HEK293 (cell line): ENCODE results near the gene SAXO1.

Source experiments
- CTCF ChIA-PET: fragments of 350-600 bp; formaldehyde crosslinking; extraction: SDS; loops from one replicate; lab custom pipeline; 2021; ENCODE audit warnings: antibody characterized with exemption; lab: Yijun Ruan, JAX
- POLR2A ChIA-PET: fragments of 300-600 bp; formaldehyde crosslinking; extraction: SDS; loops from one replicate; lab custom pipeline; 2020; ENCODE audit warnings: antibody characterized with exemption, inconsistent platforms; lab: Yijun Ruan, JAX
- H3K27ac ChIP-seq: fragments of 200-500 bp; sonication (Bioruptor generic); 2 replicates; pipeline ENCODE4 v1.5.1; 2014; ENCODE audit warnings: low read depth, low read length, control low read depth, inconsistent platforms; ENCODE audit errors: extremely low read depth
- H3K36me3 ChIP-seq, 2 experiments: fragments of 200-500 bp in 1 of 2; sonication (Bioruptor generic) in 1 of 2; 1 replicate in 1 of 2; 2 replicates in 1 of 2; pipeline ENCODE4 v1.5.1; 2014 to 2017; ENCODE audit warnings: inconsistent platforms in 2 of 2, low read length in 2 of 2; ENCODE audit not compliant: control insufficient read depth in 2 of 2, insufficient read depth in 1 of 2
- H3K4me1 ChIP-seq: fragments of 200-500 bp; sonication (Bioruptor generic); 2 replicates; pipeline ENCODE4 v1.5.1; 2014; ENCODE audit warnings: mild to moderate bottlenecking, low read length, inconsistent platforms; ENCODE audit not compliant: control insufficient read depth, insufficient read depth
- H3K4me3 ChIP-seq: 2 replicates; pipeline ENCODE4 v1.5.1; 2011; ENCODE audit warnings: low read depth, mild to moderate bottlenecking, control low read depth, low read length, moderate library complexity
- H3K9me3 ChIP-seq: fragments of 200-500 bp; sonication (Bioruptor generic); 2 replicates; pipeline ENCODE4 v1.5.1; 2014; ENCODE audit warnings: low read depth, low read length, inconsistent platforms; ENCODE audit not compliant: control insufficient read depth, insufficient read depth
- FEZF1 ChIP-seq: fragments of 450-650 bp; formaldehyde crosslinking; IDR thresholded peaks from 2 replicates; pipeline ENCODE4 v1.5.1; 2016; ENCODE audit warnings: missing biosample characterization, missing genetic modification characterization
- IKZF3 ChIP-seq: fragments of 450-650 bp; IDR thresholded peaks from 2 replicates; pipeline ENCODE4 v1.5.0; 2018; ENCODE audit warnings: missing biosample characterization, mild to moderate bottlenecking, missing genetic modification characterization, moderate library complexity
- WT1 ChIP-seq: fragments of 450-650 bp; formaldehyde crosslinking; IDR thresholded peaks from 2 replicates; pipeline ENCODE4 v1.5.1; 2016; ENCODE audit warnings: missing biosample characterization, missing genetic modification characterization
- ZBTB17 ChIP-seq: fragments of 450-650 bp; formaldehyde crosslinking; IDR thresholded peaks from 2 replicates; pipeline ENCODE4 v1.5.1; 2016; ENCODE audit warnings: missing biosample characterization, missing genetic modification characterization
- ZBTB20 ChIP-seq: fragments of 450-650 bp; formaldehyde crosslinking; IDR thresholded peaks from 2 replicates; pipeline ENCODE4 v1.5.1; 2016; ENCODE audit warnings: missing biosample characterization, missing genetic modification characterization
- ZFP69B ChIP-seq: fragments of 450-650 bp; formaldehyde crosslinking; IDR thresholded peaks from 2 replicates; pipeline ENCODE4 v1.5.1; 2016; ENCODE audit warnings: missing biosample characterization, missing genetic modification characterization
- ZNF335 ChIP-seq: fragments of 450-650 bp; formaldehyde crosslinking; conservative IDR thresholded peaks from 2 replicates; pipeline ENCODE4 v1.5.1; 2016; ENCODE audit warnings: missing biosample characterization, missing genetic modification characterization
- ZNF514 ChIP-seq: fragments of 450-650 bp; formaldehyde crosslinking; IDR thresholded peaks from 2 replicates; pipeline ENCODE4 v1.5.1; 2016; ENCODE audit warnings: missing biosample characterization, missing genetic modification characterization
- ZNF548 ChIP-seq: fragments of 450-650 bp; formaldehyde crosslinking; IDR thresholded peaks from 2 replicates; pipeline ENCODE4 v1.5.1; 2016; ENCODE audit warnings: missing biosample characterization, missing genetic modification characterization
- ZNF561 ChIP-seq: fragments of 450-650 bp; IDR thresholded peaks from 2 replicates; pipeline ENCODE4 v1.5.1; 2018; ENCODE audit warnings: missing biosample characterization, missing genetic modification characterization, borderline replicate concordance
- ZNF629 ChIP-seq: fragments of 450-650 bp; formaldehyde crosslinking; IDR thresholded peaks from 2 replicates; pipeline ENCODE4 v1.5.1; 2017; ENCODE audit warnings: missing biosample characterization, missing genetic modification characterization
- ZSCAN16 ChIP-seq: fragments of 450-650 bp; formaldehyde crosslinking; IDR thresholded peaks from 2 replicates; pipeline ENCODE4 v1.5.1; 2016; ENCODE audit warnings: missing biosample characterization, missing genetic modification characterization
- ZSCAN30 ChIP-seq: fragments of 450-650 bp; IDR thresholded peaks from 2 replicates; pipeline ENCODE4 v1.5.1; 2018; ENCODE audit warnings: missing biosample characterization, mild to moderate bottlenecking, missing genetic modification characterization, moderate library complexity
- TF ChIP-seq, protein P1 (sequence below): fragments of 450-650 bp; formaldehyde crosslinking; IDR thresholded peaks from 2 replicates; pipeline ENCODE4 v1.5.1; 2016; ENCODE audit warnings: missing biosample characterization, missing genetic modification characterization
- TF ChIP-seq, protein P2 (sequence below): fragments of 450-650 bp; formaldehyde crosslinking; IDR thresholded peaks from 2 replicates; pipeline ENCODE4 v1.5.1; 2016; ENCODE audit warnings: missing biosample characterization, missing genetic modification characterization
- TF ChIP-seq, protein P3 (sequence below): fragments of 450-650 bp; formaldehyde crosslinking; IDR thresholded peaks from 2 replicates; pipeline ENCODE4 v1.5.1; 2017; ENCODE audit warnings: missing biosample characterization, missing genetic modification characterization
- TF ChIP-seq, protein P4 (sequence below): fragments of 450-650 bp; formaldehyde crosslinking; IDR thresholded peaks from 2 replicates; pipeline ENCODE4 v1.5.1; 2016; ENCODE audit warnings: missing biosample characterization, missing genetic modification characterization
- TF ChIP-seq, protein P5 (sequence below): fragments of 450-650 bp; formaldehyde crosslinking; IDR thresholded peaks from 2 replicates; pipeline ENCODE4 v1.5.1; 2017; ENCODE audit warnings: missing biosample characterization, missing genetic modification characterization
- TF ChIP-seq, protein P6 (sequence below): fragments of 450-650 bp; formaldehyde crosslinking; IDR thresholded peaks from 2 replicates; pipeline ENCODE4 v1.5.1; 2016; ENCODE audit warnings: missing biosample characterization, missing genetic modification characterization
- TF ChIP-seq, protein P7 (sequence below): fragments of 450-650 bp; formaldehyde crosslinking; IDR thresholded peaks from 2 replicates; pipeline ENCODE4 v1.5.1; 2016; ENCODE audit warnings: missing biosample characterization, missing genetic modification characterization

The SAXO1 gene

DNA sequence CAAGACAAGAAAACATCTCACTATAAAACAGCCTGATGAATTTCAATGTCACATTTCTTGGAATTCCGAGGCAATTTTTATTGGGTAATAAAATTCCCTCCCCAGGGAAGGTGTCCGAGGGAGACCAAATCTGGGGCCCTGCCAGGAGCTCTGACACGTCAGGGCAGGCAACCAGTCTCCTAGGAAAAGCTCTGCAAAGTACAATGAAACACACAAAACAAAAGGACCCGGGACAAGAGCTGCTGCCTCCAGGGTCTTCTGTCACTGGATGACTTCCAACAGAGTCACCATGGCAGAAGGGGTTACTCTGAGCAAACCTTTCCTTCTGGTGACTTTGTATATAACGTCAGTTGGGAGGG is 50.8 kb downstream of the SAXO1 start (continued):
- TF ChIP-seq, protein P1, sequence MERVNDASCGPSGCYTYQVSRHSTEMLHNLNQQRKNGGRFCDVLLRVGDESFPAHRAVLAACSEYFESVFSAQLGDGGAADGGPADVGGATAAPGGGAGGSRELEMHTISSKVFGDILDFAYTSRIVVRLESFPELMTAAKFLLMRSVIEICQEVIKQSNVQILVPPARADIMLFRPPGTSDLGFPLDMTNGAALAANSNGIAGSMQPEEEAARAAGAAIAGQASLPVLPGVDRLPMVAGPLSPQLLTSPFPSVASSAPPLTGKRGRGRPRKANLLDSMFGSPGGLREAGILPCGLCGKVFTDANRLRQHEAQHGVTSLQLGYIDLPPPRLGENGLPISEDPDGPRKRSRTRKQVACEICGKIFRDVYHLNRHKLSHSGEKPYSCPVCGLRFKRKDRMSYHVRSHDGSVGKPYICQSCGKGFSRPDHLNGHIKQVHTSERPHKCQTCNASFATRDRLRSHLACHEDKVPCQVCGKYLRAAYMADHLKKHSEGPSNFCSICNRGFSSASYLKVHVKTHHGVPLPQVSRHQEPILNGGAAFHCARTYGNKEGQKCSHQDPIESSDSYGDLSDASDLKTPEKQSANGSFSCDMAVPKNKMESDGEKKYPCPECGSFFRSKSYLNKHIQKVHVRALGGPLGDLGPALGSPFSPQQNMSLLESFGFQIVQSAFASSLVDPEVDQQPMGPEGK: no peak
- TF ChIP-seq ZSCAN16 (tag by site-specific recombination) (no peak), ZSCAN30 (tag by site-specific recombination) (peak; percentile 35; the same call in 1 of the 2 replicates), ZNF561 (tag by site-specific recombination) (0 out of 2 replicates have a peak, but pooled peaks have one; percentile 32), FEZF1 (peak; percentile 52), WT1 (tag by site-specific recombination) (peak; percentile 52), ZNF629 (tag by site-specific recombination) (peak; percentile 54; the same call in 1 of the 2 replicates)
- TF ChIP-seq, protein P2, sequence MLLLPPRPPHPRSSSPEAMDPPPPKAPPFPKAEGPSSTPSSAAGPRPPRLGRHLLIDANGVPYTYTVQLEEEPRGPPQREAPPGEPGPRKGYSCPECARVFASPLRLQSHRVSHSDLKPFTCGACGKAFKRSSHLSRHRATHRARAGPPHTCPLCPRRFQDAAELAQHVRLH (tag by site-specific recombination): 0 out of 2 replicates have a peak, but pooled peaks have one; percentile 59
- TF ChIP-seq, protein P3, sequence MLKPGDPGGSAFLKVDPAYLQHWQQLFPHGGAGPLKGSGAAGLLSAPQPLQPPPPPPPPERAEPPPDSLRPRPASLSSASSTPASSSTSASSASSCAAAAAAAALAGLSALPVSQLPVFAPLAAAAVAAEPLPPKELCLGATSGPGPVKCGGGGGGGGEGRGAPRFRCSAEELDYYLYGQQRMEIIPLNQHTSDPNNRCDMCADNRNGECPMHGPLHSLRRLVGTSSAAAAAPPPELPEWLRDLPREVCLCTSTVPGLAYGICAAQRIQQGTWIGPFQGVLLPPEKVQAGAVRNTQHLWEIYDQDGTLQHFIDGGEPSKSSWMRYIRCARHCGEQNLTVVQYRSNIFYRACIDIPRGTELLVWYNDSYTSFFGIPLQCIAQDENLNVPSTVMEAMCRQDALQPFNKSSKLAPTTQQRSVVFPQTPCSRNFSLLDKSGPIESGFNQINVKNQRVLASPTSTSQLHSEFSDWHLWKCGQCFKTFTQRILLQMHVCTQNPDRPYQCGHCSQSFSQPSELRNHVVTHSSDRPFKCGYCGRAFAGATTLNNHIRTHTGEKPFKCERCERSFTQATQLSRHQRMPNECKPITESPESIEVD (tag by site-specific recombination): peak; percentile 67
- TF ChIP-seq, protein P4, sequence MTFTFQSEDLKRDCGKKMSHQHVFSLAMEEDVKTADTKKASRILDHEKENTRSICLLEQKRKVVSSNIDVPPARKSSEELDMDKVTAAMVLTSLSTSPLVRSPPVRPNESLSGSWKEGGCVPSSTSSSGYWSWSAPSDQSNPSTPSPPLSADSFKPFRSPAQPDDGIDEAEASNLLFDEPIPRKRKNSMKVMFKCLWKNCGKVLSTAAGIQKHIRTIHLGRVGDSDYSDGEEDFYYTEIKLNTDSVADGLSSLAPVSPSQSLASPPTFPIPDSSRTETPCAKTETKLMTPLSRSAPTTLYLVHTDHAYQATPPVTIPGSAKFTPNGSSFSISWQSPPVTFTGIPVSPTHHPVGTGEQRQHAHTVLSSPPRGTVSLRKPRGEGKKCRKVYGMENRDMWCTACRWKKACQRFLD (tag by site-specific recombination): no peak
- TF ChIP-seq, protein P5, sequence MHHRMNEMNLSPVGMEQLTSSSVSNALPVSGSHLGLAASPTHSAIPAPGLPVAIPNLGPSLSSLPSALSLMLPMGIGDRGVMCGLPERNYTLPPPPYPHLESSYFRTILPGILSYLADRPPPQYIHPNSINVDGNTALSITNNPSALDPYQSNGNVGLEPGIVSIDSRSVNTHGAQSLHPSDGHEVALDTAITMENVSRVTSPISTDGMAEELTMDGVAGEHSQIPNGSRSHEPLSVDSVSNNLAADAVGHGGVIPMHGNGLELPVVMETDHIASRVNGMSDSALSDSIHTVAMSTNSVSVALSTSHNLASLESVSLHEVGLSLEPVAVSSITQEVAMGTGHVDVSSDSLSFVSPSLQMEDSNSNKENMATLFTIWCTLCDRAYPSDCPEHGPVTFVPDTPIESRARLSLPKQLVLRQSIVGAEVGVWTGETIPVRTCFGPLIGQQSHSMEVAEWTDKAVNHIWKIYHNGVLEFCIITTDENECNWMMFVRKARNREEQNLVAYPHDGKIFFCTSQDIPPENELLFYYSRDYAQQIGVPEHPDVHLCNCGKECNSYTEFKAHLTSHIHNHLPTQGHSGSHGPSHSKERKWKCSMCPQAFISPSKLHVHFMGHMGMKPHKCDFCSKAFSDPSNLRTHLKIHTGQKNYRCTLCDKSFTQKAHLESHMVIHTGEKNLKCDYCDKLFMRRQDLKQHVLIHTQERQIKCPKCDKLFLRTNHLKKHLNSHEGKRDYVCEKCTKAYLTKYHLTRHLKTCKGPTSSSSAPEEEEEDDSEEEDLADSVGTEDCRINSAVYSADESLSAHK: peak; percentile 63; the same call in 1 of the 2 replicates

DNA sequence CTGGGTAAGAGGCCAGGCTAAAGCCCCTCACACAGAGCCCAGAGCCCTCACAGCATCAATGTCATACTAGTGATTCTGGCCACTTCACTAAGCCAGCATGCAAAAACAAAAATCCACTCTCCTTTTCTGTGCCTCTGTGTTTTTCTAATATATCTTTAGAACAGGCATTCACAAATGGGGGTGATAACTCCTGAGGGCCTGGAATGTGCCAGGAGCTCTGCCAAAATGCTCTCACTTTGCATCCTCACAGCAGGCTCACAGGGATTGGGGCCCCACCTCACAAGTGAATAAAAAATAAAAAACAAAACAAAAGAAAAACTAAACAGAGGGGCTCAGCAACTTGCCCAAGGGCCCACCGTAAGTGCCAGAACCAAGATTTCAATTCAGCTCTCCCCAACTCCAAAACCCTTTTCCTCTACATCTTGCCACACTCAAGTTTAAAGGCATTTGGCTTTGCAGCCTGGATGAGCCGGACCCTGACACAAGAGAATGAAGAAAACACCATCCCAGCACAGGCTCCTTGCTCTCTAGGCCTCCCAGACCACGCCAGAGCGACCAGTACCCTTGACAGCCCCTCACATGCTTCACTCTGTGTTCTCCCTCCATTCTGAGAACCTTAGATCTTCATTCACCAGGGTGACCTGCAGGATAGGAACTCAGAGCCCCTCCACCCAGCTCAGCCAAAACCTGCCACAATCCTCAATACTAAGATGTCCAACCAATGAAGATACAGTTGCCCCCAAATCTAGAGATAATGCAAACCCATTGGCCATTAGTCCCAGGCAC is 51.3 kb downstream of the SAXO1 start:
- no peak overlapping the region for H3K27ac ChIP-seq
- POLR2A ChIA-PET: no interaction called here
- no peaks in the 10 kb centered on the region for H3K9me3 ChIP-seq
- peaks cover 25% of the 10 kb centered on the region for H3K4me1 ChIP-seq
- CTCF ChIA-PET: no interaction called here
- H3K36me3 ChIP-seq: no peaks in the 10 kb centered on the region
- H3K4me3 ChIP-seq: no peak overlapping the region
- TF ChIP-seq, protein P6, sequence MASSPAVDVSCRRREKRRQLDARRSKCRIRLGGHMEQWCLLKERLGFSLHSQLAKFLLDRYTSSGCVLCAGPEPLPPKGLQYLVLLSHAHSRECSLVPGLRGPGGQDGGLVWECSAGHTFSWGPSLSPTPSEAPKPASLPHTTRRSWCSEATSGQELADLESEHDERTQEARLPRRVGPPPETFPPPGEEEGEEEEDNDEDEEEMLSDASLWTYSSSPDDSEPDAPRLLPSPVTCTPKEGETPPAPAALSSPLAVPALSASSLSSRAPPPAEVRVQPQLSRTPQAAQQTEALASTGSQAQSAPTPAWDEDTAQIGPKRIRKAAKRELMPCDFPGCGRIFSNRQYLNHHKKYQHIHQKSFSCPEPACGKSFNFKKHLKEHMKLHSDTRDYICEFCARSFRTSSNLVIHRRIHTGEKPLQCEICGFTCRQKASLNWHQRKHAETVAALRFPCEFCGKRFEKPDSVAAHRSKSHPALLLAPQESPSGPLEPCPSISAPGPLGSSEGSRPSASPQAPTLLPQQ (tag by site-specific recombination): peak; percentile 62
- TF ChIP-seq FEZF1 (peak; percentile 56), ZBTB20 (tag by site-specific recombination) (peak; percentile 76), ZNF514 (no peak), IKZF3 (tag by site-specific recombination) (no peak), ZNF548 (no peak), ZFP69B (tag by site-specific recombination) (peak; percentile 57; the same call in 1 of the 2 replicates), ZNF335 (tag by site-specific recombination) (peak; percentile 51), ZBTB17 (tag by site-specific recombination) (peak; percentile 92)
- TF ChIP-seq, protein P7, sequence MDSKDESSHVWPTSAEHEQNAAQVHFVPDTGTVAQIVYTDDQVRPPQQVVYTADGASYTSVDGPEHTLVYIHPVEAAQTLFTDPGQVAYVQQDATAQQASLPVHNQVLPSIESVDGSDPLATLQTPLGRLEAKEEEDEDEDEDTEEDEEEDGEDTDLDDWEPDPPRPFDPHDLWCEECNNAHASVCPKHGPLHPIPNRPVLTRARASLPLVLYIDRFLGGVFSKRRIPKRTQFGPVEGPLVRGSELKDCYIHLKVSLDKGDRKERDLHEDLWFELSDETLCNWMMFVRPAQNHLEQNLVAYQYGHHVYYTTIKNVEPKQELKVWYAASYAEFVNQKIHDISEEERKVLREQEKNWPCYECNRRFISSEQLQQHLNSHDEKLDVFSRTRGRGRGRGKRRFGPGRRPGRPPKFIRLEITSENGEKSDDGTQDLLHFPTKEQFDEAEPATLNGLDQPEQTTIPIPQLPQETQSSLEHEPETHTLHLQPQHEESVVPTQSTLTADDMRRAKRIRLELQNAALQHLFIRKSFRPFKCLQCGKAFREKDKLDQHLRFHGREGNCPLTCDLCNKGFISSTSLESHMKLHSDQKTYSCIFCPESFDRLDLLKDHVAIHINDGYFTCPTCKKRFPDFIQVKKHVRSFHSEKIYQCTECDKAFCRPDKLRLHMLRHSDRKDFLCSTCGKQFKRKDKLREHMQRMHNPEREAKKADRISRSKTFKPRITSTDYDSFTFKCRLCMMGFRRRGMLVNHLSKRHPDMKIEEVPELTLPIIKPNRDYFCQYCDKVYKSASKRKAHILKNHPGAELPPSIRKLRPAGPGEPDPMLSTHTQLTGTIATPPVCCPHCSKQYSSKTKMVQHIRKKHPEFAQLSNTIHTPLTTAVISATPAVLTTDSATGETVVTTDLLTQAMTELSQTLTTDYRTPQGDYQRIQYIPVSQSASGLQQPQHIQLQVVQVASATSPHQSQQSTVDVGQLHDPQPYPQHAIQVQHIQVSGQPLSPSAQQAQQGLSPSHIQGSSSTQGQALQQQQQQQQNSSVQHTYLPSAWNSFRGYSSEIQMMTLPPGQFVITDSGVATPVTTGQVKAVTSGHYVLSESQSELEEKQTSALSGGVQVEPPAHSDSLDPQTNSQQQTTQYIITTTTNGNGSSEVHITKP (tag by site-specific recombination): 0 out of 2 replicates have a peak, but pooled peaks have one; percentile 25
- TF ChIP-seq, protein P3 (tag by site-specific recombination): peak; percentile 57
